Measurements from ENCODE around the gene NOL4L.

Gene NOL4L

GRCh38 chr20:32445539-32446273, 139.4 kb downstream of the NOL4L start:
- no peak overlapping the region for H3K4me3 ChIP-seq (ENCODE audit: low read depth, low read length)
- TF ChIP-seq CTCF (IDR thresholded peaks at IDR 0.05; ENCODE audit: borderline replicate concordance, insufficient read depth, low read depth, low read length): no peak

- H3K4me3 ChIP-seq (ENCODE audit: low read depth, low read length): no peak overlapping the region
- no peak for TF ChIP-seq CTCF (IDR thresholded peaks at IDR 0.05; ENCODE audit: borderline replicate concordance, insufficient read depth, low read depth, low read length)
These were observed 140.5 kb downstream of the NOL4L start for GRCh38 chr20:32444474-32445220.

GRCh38 chr20:32443386-32443974, 141.7 kb downstream of the NOL4L start:
- no peak overlapping the region for H3K4me3 ChIP-seq (ENCODE audit: low read depth, low read length)
- TF ChIP-seq CTCF (IDR thresholded peaks at IDR 0.05; ENCODE audit: borderline replicate concordance, insufficient read depth, low read depth, low read length): no peak

- H3K4me3 ChIP-seq (ENCODE audit: low read depth, low read length): no peak overlapping the region
- no peak for TF ChIP-seq CTCF (IDR thresholded peaks at IDR 0.05; ENCODE audit: borderline replicate concordance, insufficient read depth, low read depth, low read length)
These were observed 142.3 kb downstream of the NOL4L start for GRCh38 chr20:32442630-32443373.

GRCh38 chr20:32441638-32442037, 143.5 kb downstream of the NOL4L start:
- no peak for TF ChIP-seq CTCF (IDR thresholded peaks at IDR 0.05; ENCODE audit: borderline replicate concordance, insufficient read depth, low read depth, low read length)
- no peak overlapping the region for H3K4me3 ChIP-seq (ENCODE audit: low read depth, low read length)

GRCh38 chr20:32440758-32441078, 144.4 kb downstream of the NOL4L start:
- TF ChIP-seq CTCF (IDR thresholded peaks at IDR 0.05; ENCODE audit: borderline replicate concordance, insufficient read depth, low read depth, low read length): no peak
- H3K4me3 ChIP-seq (ENCODE audit: low read depth, low read length): no peak overlapping the region
